Measurements from ENCODE around the gene CFAP61. TPM values are rescaled to one million over a fixed set of nuclear protein-coding genes. Genes with fewer than 3 reads are reported as not detected.

The CFAP61 gene
- total and polyA plus RNA-seq, 9 of the 15 experiments (the other 6 are each of a cell fraction or from before 2014, with no cell fraction given): 0.11 TPM; not detected in 8

DNA sequence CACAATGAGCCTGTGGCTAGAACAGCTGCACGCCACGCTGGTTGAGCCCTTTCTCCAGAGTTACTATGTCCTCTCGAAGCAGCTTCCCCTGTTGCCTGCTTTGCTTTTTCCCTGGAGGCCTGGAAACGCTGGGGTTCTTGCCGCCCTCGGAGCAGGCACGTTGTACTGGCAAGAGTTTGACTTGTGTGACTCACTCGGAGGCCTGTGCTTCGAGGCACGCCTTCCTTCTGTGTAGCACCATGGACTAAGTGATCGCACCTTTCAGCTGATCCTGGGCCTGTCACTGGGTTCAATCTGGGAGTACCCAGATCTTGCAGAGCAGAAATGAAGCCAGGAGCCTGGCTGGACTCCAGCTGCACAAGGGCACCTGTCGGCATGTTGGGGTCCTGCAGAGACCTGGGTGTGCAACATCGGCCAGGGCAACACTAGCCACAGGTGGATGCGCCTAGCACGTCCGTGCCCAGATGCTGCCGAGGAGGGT lies 320.8 kb downstream of the CFAP61 start:
- under 1% methylated on average over 12 of the region's 17 CpGs for WGBS (ENCODE audit: insufficient coverage, low coverage, missing lambda C conversion rate)
- intact Hi-C loops (cut with micrococcal nuclease) (no loop called here), in situ Hi-C loops (cut with MboI) (no loop called here)
- DNase-seq (ENCODE audit: extremely low read depth in 1 of 4, low spot score in 3 of 4) (no peak), ATAC-seq (no peak), FAIRE-seq (no peak)
- ChIA-PET POLR2A (no interaction called here), CTCF (ENCODE audit: low intra/inter-chr PET ratio) (interaction anchor here (0.6 kb wide), 1 partner anchor 427 kb away, joined by 6 read pairs; no protein-coding TSS in a partner anchor)
- Histone ChIP-seq H3K4me2 (ENCODE audit: insufficient read depth, low read length) (no peak overlapping the region), H4K20me1 (replicated peaks; ENCODE audit: control insufficient read depth, insufficient read depth, low read length) (no peaks in the 10 kb centered on the region), H3K9ac (ENCODE audit: insufficient read depth in 1 of 2, low read depth in 2 of 2, low read length in 2 of 2) (no peak overlapping the region), H3K4me1 (replicated peaks in 1 of 2; ENCODE audit: control insufficient read depth in 2 of 2, insufficient read depth in 2 of 2, low read length in 2 of 2) (no peaks in the 10 kb centered on the region), H2AFZ (ENCODE audit: low read depth, low read length) (no peak overlapping the region), H3K27me3 (ENCODE audit: control insufficient read depth in 2 of 2, insufficient read depth in 2 of 2, low read length in 2 of 2) (peaks cover 0 to 9% of the 10 kb centered on the region in 2 experiments; a peak in 1 of 5 replicates), H3K9me1 (ENCODE audit: control insufficient read depth, insufficient read depth, low read length) (no peaks in the 10 kb centered on the region), H3K36me3 (ENCODE audit: control insufficient read depth, insufficient read depth, low read length) (no peaks in the 10 kb centered on the region), H3K27ac (ENCODE audit: extremely low read depth, low read depth, low read length) (no peak overlapping the region), H3K9me3 (replicated peaks; ENCODE audit: control insufficient read depth, insufficient read depth, low read depth, low read length) (no peaks in the 10 kb centered on the region), H3K4me3 (no peak overlapping the region), H3K79me2 (ENCODE audit: control insufficient read depth, insufficient read depth, low read length) (no peaks in the 10 kb centered on the region)
- BruUV-seq (replicated peaks): no TSS peak
- TF ChIP-seq ZFP36 (IDR thresholded peaks at IDR 0.05; ENCODE audit: low read depth, low read length, partially characterized antibody) (no peak), FOXP4 (CRISPR knock-in tag; IDR thresholded peaks at IDR 0.05; ENCODE audit: borderline replicate concordance) (no peak)
- TF ChIP-seq, protein P1, sequence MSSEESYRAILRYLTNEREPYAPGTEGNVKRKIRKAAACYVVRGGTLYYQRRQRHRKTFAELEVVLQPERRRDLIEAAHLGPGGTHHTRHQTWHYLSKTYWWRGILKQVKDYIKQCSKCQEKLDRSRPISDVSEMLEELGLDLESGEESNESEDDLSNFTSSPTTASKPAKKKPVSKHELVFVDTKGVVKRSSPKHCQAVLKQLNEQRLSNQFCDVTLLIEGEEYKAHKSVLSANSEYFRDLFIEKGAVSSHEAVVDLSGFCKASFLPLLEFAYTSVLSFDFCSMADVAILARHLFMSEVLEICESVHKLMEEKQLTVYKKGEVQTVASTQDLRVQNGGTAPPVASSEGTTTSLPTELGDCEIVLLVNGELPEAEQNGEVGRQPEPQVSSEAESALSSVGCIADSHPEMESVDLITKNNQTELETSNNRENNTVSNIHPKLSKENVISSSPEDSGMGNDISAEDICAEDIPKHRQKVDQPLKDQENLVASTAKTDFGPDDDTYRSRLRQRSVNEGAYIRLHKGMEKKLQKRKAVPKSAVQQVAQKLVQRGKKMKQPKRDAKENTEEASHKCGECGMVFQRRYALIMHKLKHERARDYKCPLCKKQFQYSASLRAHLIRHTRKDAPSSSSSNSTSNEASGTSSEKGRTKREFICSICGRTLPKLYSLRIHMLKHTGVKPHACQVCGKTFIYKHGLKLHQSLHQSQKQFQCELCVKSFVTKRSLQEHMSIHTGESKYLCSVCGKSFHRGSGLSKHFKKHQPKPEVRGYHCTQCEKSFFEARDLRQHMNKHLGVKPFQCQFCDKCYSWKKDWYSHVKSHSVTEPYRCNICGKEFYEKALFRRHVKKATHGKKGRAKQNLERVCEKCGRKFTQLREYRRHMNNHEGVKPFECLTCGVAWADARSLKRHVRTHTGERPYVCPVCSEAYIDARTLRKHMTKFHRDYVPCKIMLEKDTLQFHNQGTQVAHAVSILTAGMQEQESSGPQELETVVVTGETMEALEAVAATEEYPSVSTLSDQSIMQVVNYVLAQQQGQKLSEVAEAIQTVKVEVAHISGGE (CRISPR knock-in tag; IDR thresholded peaks at IDR 0.05): no peak
